Sigmoid colon (tissue), 7 donors: ENCODE measurements around the gene NELFB. TPM values are rescaled to one million over a fixed set of nuclear protein-coding genes. Genes with fewer than 3 reads are reported as not detected.

Experiments used
- DNase-seq: peaks from one replicate; pipeline ENCODE4 v3.0.0-alpha.2; 2019
- H3K27ac ChIP-seq, 4 donors: fragments of 200-600 bp; sonication (generic); one replicate each; pipeline ENCODE4 v1.5.1; 2016 to 2019; ENCODE audit warnings: mild to moderate bottlenecking in 1 of 4
- H3K27me3 ChIP-seq, 3 donors: fragments of 200-600 bp; sonication (generic); one replicate each; pipeline ENCODE4 v1.5.1; 2019; ENCODE audit warnings: mild to moderate bottlenecking in 1 of 3
- H3K36me3 ChIP-seq, 4 donors: fragments of 200-600 bp; sonication (generic); one replicate each; pipeline ENCODE4 v1.5.1; 2016 to 2019
- H3K4me1 ChIP-seq, 4 donors: fragments of 200-600 bp; sonication (generic); one replicate each; pipeline ENCODE4 v1.5.1; 2017 to 2019
- H3K4me3 ChIP-seq, 4 donors: fragments of 200-600 bp; sonication (generic); one replicate each; pipeline ENCODE4 v1.5.1; 2017 to 2019; ENCODE audit warnings: mild to moderate bottlenecking in 2 of 4, moderate library complexity in 1 of 4
- H3K9me3 ChIP-seq, 4 donors: fragments of 200-600 bp in 3 of 4; sonication (generic) in 3 of 4; one replicate each; pipeline versions ENCODE4 v1.5.1 to v1.6.1; 2013 to 2019
- CTCF ChIP-seq, 4 experiments: fragments of 450-650 bp in 3 of 4; fragments of 200-600 bp in 1 of 4; IDR thresholded peaks; one replicate each; pipeline ENCODE4 v1.5.1; 2016 to 2019; ENCODE audit warnings: antibody characterized with exemption in 4 of 4, mild to moderate bottlenecking in 3 of 4, moderate library complexity in 2 of 4
- EP300 ChIP-seq, 4 donors: sonication (generic); formaldehyde crosslinking; IDR thresholded peaks; one replicate each; pipeline ENCODE4 v1.6.1; 2017; ENCODE audit warnings: antibody characterized with exemption in 4 of 4
- POLR2A ChIP-seq, 2 donors: fragments of 450-650 bp; IDR thresholded peaks; one replicate each; pipeline ENCODE4 v1.6.1; 2016; ENCODE audit warnings: antibody characterized with exemption in 2 of 2, mild to moderate bottlenecking in 2 of 2, moderate library complexity in 2 of 2
- POLR2AphosphoS5 ChIP-seq, 4 donors: sonication (generic); formaldehyde crosslinking; IDR thresholded peaks; one replicate each; pipeline ENCODE4 v1.6.1; 2017; ENCODE audit warnings: antibody characterized with exemption in 4 of 4
- WGBS, 2 donors: extraction: QIAGEN DNeasy Blood & Tissue Kit; methylation state at CpG; one replicate each; pipeline ENCODE4 v1.1.7; 2013; 5-methylcytosine and 5-hydroxymethylcytosine counted together
- intact Hi-C: fragments of 100-400 bp; cut with DNase I; formaldehyde crosslinking; loops from one replicate; pipeline ENCODE4 v1.15.1; 2023
- polyA plus RNA-seq, 3 donors: library from polyadenylated mRNA; stranded (reverse); fragments of 200-250 nt; gene quantifications; one replicate each; pipeline ENCODE4 v1.2.3, GENCODE V29; 2013
- total RNA-seq, 4 donors: library from RNA; depleted of rRNA; stranded (reverse); fragments of >200 nt; gene quantifications; one replicate each; pipeline ENCODE4 v1.1.0, GENCODE V29; 2016
- donor health status: healthy with polysubstance abuse.
- donor health status: Bipolar disorder and iron deficiency.
- donor health status: healthy.

Gene NELFB
- total and polyA plus RNA-seq, 7 donors = 24.7 to 70.5 (median 36.5) TPM

DNA sequence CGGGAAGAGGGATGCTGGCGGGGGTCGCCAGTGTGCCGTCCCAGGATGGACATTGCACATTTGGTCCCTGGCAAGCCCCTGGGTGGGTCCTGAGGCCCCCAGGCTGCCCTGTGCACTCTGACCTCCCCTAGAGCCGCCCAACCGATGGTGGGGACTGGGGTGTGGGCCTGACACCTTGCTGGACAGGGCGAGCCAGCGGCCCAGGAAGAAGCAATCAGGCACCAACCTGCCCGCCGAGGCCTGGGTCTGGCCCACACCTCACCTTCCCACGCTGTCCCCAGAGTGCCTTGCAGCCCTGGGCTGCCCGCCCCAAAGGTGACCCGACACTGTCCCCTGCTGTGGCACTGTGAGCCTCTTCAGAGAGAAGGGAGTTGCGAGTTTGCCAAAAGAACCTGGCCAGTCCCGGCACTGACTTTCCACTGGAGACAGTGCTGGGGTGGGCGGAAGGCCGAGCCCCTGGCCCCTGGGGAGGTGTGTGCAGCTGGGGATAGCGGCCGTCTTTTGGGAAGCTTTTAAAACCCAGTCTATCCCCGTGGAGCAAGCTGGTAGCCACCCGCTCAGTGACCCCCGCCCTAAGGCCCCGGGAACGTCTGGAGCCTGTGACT, 58.9 kb downstream of the NELFB start:
- no peak overlapping the region for H3K4me3 ChIP-seq
- DNase-seq = peak; percentile 52
- no peaks in the 10 kb centered on the region for H3K9me3 ChIP-seq
- H3K27ac ChIP-seq = no peak overlapping the region
- TF ChIP-seq POLR2A (IDR thresholded peaks at IDR 0.05) (no peak), POLR2AphosphoS5 (IDR thresholded peaks at IDR 0.05) (no peak), EP300 (IDR thresholded peaks at IDR 0.05) (no peak), CTCF (IDR thresholded peaks at IDR 0.05) (no peak)
- H3K4me1 ChIP-seq = peaks cover 0 to 22% (median 15%) of the 10 kb centered on the region in 4 donors
- H3K36me3 ChIP-seq = no peaks in the 10 kb centered on the region
- H3K27me3 ChIP-seq = peaks cover 13 to 37% (median 29%) of the 10 kb centered on the region in 3 donors
- 66 to 84% methylated on average over 24 of the region's 24 CpGs for WGBS, 2 donors
- intact Hi-C loops = no loop called here

DNA sequence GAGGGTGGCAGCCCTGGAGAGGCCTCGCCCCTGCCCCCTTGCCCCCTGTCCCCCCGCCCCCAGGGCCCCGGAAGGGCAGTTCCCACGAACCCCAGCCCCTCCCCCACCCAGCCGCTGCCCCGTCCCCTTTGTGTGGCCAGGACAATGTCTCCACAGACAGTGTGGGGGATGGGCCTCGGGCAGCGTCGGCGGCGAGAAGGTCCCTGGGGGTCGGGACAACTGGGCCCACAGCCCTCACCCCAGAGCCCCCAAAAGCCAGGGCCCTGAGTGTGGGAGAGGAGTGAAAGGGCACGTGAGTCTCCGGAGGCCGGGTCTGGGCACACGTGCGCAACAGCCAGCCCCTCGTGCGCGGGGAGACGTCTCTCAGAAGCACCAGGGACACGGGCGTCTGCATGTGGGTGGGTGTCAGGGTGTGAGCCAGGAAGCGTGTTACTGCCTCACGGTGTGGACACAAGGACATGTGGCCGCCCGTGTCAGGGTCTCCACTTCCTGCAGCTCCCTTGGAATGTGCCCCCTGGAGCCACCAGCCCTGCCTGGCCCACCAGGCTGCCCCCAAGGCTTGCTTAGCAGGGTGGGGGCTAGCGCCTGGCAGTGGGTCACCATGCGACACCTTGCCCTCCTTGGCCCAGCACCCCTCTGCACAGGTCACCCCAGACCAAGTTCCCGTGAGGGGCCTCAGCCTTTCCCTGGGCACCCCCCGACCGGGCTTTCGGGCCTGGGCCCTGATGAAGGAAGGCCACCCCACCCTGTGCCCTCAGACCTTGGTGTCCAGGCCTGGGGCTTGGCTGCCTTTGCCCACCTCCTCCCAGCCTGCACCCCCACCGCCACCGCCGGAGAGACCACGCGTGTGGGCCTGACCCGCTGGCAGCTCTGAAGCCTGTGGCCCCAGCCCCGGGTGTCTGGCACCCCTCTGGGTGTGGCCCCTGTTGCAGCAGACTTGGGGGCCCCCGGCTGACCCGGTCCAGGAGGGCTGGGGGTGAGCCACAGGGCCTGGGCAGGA, 59.7 kb downstream of the NELFB start:
- TF ChIP-seq CTCF (IDR thresholded peaks at IDR 0.05) (no peak), EP300 (IDR thresholded peaks at IDR 0.05) (no peak), POLR2AphosphoS5 (IDR thresholded peaks at IDR 0.05) (no peak), POLR2A (IDR thresholded peaks at IDR 0.05) (no peak)
- DNase-seq = peak; percentile 61
- Histone ChIP-seq H3K36me3 (no peaks in the 10 kb centered on the region), H3K27ac (peak overlapping the region in 1 of 4 donors; percentile 45), H3K27me3 (peaks cover 13 to 29% (median 29%) of the 10 kb centered on the region in 3 donors), H3K9me3 (no peaks in the 10 kb centered on the region), H3K4me3 (no peak overlapping the region), H3K4me1 (peaks cover 0 to 22% (median 15%) of the 10 kb centered on the region in 4 donors)
- WGBS, 2 donors = 60 to 76% methylated on average over 42 of the region's 42 CpGs
- intact Hi-C loops = no loop called here

DNA sequence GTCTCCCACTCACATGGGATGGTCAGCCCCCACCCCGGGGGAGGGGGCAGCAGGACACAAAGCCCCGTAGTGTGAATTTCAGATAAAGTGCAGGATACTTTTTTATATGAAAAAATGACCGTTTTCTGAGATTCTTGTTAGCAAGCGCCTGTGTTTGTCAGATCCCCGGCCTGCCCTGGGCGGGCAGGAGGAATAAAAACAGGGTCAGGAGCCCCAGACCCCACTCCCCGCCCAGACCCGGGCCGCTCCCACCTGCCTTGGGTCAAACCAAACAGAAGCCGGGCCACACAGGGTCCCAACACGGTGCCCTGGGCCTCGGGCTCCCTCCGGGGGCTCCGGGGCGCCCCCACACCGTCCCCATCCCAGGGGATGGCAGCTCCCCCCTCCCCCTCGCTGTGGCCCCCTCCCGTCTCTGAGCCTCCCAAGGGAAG, 60.5 kb downstream of the NELFB start:
- DNase-seq = no peak
- no peak for TF ChIP-seq CTCF (IDR thresholded peaks at IDR 0.05)
- TF ChIP-seq POLR2A (IDR thresholded peaks at IDR 0.05) = no peak
- no peak for TF ChIP-seq EP300 (IDR thresholded peaks at IDR 0.05)
- no peak for TF ChIP-seq POLR2AphosphoS5 (IDR thresholded peaks at IDR 0.05)
- intact Hi-C loops = no loop called here
- 13 to 31% methylated on average over 18 of the region's 18 CpGs for WGBS, 2 donors
- Histone ChIP-seq H3K4me3 (peak overlapping the region in 3 of 4 donors; percentile 6 to 39 (median 35)), H3K27me3 (peaks cover 13 to 29% (median 28%) of the 10 kb centered on the region in 3 donors), H3K27ac (peak overlapping the region in 1 of 4 donors; percentile 45), H3K4me1 (peaks cover 0 to 23% (median 15%) of the 10 kb centered on the region in 4 donors), H3K36me3 (no peaks in the 10 kb centered on the region), H3K9me3 (no peaks in the 10 kb centered on the region)

DNA sequence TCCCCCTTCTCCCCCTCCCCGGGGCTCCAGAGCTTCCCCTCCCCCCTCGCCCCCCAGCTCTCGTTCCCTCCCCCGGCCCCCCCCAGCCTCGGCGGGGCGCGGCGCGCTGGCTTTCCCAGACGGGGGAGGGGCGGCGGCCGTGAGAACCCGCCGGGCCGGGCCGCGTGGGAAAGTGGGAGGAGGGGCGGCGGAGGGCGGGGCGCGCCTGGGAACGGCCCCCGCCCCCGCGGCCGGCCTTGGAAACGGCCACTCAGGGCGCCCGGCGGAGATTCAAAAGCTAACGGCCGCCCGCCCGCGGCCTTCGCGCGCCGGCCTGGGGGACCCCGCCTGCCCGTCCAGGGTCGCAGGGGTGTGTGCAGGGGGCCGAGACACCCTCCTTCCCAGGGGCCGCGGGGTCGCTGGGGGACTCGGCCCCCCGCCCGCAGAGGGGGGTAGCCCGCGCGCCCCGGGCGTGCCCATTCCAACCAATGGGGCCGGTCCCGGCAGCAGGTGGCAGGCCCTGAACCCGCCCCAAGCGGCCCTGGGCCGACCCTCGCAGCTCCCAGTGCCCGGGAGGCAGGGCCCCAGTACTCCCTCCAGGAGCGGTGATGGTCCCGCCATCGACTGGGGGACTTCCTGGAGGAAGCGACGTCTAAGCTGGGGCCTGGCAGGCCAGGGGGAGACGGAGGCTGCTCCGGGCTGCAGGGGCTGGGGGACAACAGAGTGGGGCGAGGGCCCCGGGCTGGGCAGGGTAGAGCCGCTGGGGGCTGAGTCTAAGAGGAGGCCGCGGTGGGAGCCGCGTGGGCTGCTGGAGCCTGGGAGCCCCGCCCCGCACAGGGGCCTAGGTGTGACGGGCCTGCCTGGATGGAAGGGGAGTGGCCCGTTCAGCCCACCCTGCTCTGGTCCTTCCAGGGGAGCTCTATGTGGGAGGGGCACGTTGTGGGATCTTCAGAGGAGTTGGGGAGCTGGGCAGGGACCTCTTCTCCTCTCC, 61.2 kb downstream of the NELFB start:
- WGBS, 2 donors = 2 to 4% methylated on average over 82 to 83 of the region's 83 CpGs
- DNase-seq = peak; percentile 62

More for the DNA sequence above, 61.2 kb downstream of the NELFB start:
- Histone ChIP-seq H3K9me3 (no peaks in the 10 kb centered on the region), H3K27ac (peak overlapping the region in 1 of 4 donors; percentile 45), H3K4me3 (peak overlapping the region in 3 of 4 donors; percentile 6 to 39 (median 35)), H3K4me1 (peaks cover 0 to 26% (median 15%) of the 10 kb centered on the region in 4 donors), H3K27me3 (peaks cover 13 to 29% (median 28%) of the 10 kb centered on the region in 3 donors), H3K36me3 (no peaks in the 10 kb centered on the region)
- intact Hi-C loops = no loop called here
- TF ChIP-seq POLR2A (IDR thresholded peaks at IDR 0.05) (no peak), CTCF (IDR thresholded peaks at IDR 0.05) (no peak), EP300 (IDR thresholded peaks at IDR 0.05) (no peak), POLR2AphosphoS5 (IDR thresholded peaks at IDR 0.05) (no peak)
